Measurements from ENCODE around the gene PREB.

DNA sequence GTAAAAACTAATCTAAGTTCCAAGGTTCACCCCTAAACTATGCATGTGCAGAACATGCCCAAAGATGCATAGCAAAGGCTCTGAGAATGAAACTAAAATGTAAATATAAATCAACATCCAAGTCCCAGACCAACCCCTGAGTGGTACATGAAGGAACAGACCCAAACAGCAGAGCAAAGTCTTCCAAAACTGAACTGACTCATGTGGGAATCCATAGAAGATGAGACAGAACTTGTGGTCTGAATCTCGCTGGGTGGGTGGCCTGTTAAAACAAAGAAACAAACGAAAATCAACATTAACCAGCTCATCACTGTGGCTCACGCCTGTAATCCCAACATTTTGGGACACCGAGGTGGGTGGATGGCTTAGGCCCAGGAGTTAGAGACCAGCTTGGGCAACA, 47.9 kb upstream of the PREB start:
- TF ChIP-seq, protein P1, sequence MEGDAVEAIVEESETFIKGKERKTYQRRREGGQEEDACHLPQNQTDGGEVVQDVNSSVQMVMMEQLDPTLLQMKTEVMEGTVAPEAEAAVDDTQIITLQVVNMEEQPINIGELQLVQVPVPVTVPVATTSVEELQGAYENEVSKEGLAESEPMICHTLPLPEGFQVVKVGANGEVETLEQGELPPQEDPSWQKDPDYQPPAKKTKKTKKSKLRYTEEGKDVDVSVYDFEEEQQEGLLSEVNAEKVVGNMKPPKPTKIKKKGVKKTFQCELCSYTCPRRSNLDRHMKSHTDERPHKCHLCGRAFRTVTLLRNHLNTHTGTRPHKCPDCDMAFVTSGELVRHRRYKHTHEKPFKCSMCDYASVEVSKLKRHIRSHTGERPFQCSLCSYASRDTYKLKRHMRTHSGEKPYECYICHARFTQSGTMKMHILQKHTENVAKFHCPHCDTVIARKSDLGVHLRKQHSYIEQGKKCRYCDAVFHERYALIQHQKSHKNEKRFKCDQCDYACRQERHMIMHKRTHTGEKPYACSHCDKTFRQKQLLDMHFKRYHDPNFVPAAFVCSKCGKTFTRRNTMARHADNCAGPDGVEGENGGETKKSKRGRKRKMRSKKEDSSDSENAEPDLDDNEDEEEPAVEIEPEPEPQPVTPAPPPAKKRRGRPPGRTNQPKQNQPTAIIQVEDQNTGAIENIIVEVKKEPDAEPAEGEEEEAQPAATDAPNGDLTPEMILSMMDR (IDR thresholded peaks at IDR 0.05; ENCODE audit: low read depth, low read length, poor library complexity, severe bottlenecking): no peak
- no peak for TF ChIP-seq EZH2phosphoT487 (IDR thresholded peaks at IDR 0.05; ENCODE audit: borderline replicate concordance, low read length)
